ENCODE measurements around the gene AKIRIN1. TPM values are rescaled to one million over a fixed set of nuclear protein-coding genes. Genes with fewer than 3 reads are reported as not detected.

AKIRIN1 gene, protein sequence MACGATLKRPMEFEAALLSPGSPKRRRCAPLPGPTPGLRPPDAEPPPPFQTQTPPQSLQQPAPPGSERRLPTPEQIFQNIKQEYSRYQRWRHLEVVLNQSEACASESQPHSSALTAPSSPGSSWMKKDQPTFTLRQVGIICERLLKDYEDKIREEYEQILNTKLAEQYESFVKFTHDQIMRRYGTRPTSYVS
- total RNA-seq: 37.9 and 46.9 TPM in 2 replicates

DNA sequence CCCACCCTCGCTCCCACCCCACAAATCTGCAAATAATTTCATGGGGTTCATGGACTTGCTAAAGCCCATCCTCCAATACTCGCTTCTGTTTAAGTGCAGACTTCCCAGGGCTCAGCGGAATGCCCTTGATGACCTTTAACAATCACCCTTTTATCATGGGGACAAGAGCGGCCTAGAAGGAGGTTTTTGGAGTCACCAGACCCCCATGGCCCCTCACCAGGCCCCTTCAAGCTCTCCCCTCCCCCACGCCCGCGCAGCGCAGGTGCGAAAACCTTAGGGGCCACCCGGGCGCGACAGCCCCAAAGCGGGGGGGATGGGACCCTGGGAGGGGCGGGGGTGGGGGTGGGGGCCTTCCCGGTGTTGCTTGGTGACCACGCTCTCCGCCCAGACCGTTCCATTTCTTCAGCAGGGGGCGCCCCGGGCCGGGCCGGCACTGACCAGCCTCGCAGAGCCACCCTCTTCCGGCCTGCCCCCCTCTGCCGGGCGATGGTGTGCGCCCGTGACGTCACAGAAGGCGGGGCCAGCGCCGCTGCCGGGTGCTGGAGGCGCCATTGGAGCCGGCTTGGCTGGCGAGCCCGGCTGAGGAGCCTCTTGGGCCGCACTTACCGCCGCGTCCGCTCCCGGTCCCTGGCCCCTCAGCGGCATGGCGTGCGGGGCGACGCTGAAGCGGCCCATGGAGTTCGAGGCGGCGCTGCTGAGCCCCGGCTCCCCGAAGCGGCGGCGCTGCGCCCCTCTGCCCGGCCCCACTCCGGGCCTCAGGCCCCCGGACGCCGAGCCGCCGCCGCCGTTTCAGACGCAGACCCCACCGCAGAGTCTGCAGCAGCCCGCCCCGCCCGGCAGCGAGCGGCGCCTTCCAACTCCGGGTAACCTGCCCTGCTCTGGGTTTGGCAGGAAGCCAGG lies at the start of gene AKIRIN1:
AKIRIN1 (plus strand) TSS at position 539 of the 900 bp plus-strand sequence; CDS start at position 644, 105 bp downstream.
- Histone ChIP-seq H3K27me3 (ENCODE audit: control insufficient read depth, insufficient read depth, low read length) (no peaks in the 10 kb centered on the region), H3K36me3 (ENCODE audit: control insufficient read depth, insufficient read depth, low read length) (no peaks in the 10 kb centered on the region), H3K4me3 (ENCODE audit: low read depth, low read length) (peak within 1 kb of the TSS; percentile 82)
- DNase-seq (ENCODE audit: low read depth) (peak; percentile 79), FAIRE-seq (no peak)
- TF ChIP-seq, protein P1, sequence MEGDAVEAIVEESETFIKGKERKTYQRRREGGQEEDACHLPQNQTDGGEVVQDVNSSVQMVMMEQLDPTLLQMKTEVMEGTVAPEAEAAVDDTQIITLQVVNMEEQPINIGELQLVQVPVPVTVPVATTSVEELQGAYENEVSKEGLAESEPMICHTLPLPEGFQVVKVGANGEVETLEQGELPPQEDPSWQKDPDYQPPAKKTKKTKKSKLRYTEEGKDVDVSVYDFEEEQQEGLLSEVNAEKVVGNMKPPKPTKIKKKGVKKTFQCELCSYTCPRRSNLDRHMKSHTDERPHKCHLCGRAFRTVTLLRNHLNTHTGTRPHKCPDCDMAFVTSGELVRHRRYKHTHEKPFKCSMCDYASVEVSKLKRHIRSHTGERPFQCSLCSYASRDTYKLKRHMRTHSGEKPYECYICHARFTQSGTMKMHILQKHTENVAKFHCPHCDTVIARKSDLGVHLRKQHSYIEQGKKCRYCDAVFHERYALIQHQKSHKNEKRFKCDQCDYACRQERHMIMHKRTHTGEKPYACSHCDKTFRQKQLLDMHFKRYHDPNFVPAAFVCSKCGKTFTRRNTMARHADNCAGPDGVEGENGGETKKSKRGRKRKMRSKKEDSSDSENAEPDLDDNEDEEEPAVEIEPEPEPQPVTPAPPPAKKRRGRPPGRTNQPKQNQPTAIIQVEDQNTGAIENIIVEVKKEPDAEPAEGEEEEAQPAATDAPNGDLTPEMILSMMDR (IDR thresholded peaks at IDR 0.05; ENCODE audit: insufficient read depth, low read length, severe bottlenecking): no peak

DNA sequence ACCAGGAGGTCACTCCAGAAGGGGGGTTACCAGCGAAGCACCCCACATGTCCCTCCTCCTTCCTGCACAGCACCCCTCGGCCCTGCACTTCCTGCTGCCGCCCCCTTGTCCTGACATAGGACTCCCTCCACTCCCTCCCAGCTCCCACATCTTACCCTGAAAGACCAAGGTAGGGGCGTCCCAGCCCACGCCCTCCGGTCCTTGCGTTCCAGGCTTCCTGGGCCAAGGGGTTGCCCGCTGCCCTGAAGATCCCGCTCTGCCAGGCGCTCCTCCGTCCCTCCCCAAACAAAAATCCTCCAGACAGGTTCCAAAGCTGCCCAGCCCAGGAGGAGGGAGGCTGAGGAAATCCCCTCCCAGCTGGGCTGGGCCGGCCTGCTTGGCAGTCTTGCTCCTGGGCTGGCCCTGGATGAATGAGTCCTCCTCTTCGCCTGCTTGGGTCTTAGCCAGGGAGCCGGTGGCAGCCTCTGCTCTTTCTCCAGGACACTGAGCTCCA lies 49.5 kb upstream of the AKIRIN1 start, which contains the start of gene RHBDL2:
RHBDL2 (minus strand) TSS at position 304 of the 493 bp plus-strand sequence. CDS start 22,618 bp downstream, outside the sequence.
- Histone ChIP-seq H3K27me3 (ENCODE audit: control insufficient read depth, insufficient read depth, low read length) (no peaks in the 10 kb centered on the region), H3K4me3 (ENCODE audit: low read depth, low read length) (peak within 1 kb of the TSS; percentile 91), H3K36me3 (ENCODE audit: control insufficient read depth, insufficient read depth, low read length) (peaks cover 2% of the 10 kb centered on the region)
- TF ChIP-seq, protein P1 (IDR thresholded peaks at IDR 0.05; ENCODE audit: insufficient read depth, low read length, severe bottlenecking): no peak
- FAIRE-seq: no peak
- DNase-seq (ENCODE audit: low read depth): peak; percentile 76

DNA sequence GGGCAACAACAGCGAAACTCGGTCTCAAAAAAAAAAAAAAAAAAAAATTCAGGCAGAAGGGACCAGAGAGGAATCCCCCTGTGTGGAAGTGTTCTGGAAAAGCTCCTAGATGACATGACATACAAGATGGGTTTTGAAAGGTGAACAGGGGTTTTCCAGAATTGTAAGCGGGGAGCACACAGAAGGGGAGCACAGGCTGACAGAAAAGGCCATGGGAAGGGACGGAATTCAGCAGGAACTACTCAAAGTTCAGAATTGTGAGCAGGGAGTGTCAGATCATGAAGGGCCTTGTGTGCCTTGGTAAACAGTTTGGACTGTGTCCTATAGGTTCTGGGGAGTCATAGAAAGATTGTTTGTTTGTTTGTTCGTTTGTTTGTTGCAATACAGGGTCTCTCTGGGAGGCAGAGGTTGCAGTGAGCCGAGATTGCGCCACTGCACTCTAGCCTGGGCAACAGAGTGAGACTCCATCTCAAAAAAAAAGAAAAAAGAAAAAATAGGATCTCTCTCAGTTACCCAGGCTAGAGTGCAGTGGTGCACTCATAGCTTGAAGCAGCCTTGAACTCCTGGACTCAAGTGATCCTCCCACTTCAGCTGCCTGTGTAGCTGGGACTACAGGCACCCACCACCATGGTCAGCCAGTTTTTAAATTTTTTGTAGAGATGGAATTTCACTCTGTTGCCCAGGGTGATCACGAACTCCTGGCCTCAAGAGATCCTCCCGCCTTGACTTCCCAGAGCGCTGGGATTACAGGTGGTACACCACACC lies 48.2 kb upstream of the AKIRIN1 start:
- peaks cover 2% of the 10 kb centered on the region for H3K36me3 ChIP-seq (ENCODE audit: control insufficient read depth, insufficient read depth, low read length)
- no peak overlapping the region for H3K4me3 ChIP-seq (ENCODE audit: low read depth, low read length)
- TF ChIP-seq, protein P1 (IDR thresholded peaks at IDR 0.05; ENCODE audit: insufficient read depth, low read length, severe bottlenecking): no peak
- H3K27me3 ChIP-seq (ENCODE audit: control insufficient read depth, insufficient read depth, low read length): no peaks in the 10 kb centered on the region
- no peak for DNase-seq (ENCODE audit: low read depth)
- FAIRE-seq: no peak

DNA sequence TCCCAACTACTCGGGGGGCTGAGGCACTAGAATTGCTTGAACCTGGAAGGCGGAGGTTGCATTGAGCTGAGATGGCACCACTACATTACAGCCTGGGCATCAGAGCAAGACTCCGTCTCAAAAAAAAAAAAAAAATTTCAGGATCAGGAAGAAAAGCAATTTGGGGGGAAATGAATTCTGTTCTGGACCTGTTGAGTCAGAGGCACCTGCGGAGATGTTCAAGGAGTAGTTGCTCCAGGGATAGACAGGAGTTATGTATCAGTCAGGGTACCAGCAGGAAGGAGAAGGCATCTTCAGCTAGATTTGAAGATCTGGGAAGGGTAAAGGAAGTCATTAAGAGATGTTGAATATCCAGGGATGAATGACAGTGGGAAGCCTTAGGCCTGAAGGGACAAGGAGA lies 46.5 kb upstream of the AKIRIN1 start:
- TF ChIP-seq, protein P1 (IDR thresholded peaks at IDR 0.05; ENCODE audit: insufficient read depth, low read length, severe bottlenecking): no peak
- DNase-seq (ENCODE audit: low read depth) (no peak), FAIRE-seq (no peak)
- H3K36me3 ChIP-seq (ENCODE audit: control insufficient read depth, insufficient read depth, low read length): no peaks in the 10 kb centered on the region
- no peaks in the 10 kb centered on the region for H3K27me3 ChIP-seq (ENCODE audit: control insufficient read depth, insufficient read depth, low read length)
- H3K4me3 ChIP-seq (ENCODE audit: low read depth, low read length): no peak overlapping the region

DNA sequence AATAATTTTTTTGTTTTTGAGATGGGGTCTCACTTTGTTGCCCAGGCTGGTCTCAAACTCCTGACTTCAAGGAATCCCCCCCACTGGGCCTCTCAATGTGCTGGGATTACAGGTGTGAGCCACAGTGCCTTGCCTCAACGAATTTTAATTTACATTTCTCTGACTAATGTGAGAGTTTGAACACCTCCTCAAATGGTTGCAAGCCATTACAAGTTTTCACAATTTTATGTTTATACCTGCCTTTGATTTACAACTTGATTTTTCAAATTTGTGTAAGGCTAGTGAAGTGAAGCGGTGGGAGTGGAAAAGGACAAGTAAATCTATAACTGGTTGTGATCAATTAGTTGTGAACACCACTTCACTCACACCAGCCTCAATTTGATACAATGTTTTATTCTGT lies 40.5 kb upstream of the AKIRIN1 start:
- DNase-seq (ENCODE audit: low read depth) (peak; percentile 78), FAIRE-seq (no peak)
- Histone ChIP-seq H3K4me3 (ENCODE audit: low read depth, low read length) (peak overlapping the region; percentile 7), H3K27me3 (ENCODE audit: control insufficient read depth, insufficient read depth, low read length) (no peaks in the 10 kb centered on the region), H3K36me3 (ENCODE audit: control insufficient read depth, insufficient read depth, low read length) (no peaks in the 10 kb centered on the region)
- TF ChIP-seq, protein P1 (IDR thresholded peaks at IDR 0.05; ENCODE audit: insufficient read depth, low read length, severe bottlenecking): no peak
